ENCODE results near the gene RAP1GAP2.
"Not testable (repeated sequence)": the region's sequence is repeated elsewhere in the genome, so short reads cannot be mapped to it uniquely, and the experiment has no call there.

The RAP1GAP2 gene

DNA sequence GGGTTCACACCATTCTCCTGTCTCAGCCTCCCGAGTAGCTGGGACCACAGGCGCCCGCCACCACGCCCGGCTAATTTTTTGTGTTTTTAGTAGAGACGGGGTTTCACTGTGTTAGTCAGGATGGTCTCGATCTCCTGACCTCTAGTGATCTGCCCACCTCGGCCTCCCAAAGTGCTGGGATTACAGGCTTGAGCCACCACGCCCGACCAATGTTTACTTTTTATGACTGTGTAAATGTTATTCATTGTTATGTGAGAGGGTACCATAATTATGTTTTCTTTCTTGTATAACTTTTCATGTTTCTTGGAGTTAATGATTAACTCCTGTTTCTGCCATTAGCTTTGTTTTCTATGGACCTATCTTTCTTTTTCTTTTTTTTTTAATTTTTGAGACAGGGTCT is 94.5 kb downstream of the RAP1GAP2 start:
- DNase-seq: not testable (repeated sequence)

DNA sequence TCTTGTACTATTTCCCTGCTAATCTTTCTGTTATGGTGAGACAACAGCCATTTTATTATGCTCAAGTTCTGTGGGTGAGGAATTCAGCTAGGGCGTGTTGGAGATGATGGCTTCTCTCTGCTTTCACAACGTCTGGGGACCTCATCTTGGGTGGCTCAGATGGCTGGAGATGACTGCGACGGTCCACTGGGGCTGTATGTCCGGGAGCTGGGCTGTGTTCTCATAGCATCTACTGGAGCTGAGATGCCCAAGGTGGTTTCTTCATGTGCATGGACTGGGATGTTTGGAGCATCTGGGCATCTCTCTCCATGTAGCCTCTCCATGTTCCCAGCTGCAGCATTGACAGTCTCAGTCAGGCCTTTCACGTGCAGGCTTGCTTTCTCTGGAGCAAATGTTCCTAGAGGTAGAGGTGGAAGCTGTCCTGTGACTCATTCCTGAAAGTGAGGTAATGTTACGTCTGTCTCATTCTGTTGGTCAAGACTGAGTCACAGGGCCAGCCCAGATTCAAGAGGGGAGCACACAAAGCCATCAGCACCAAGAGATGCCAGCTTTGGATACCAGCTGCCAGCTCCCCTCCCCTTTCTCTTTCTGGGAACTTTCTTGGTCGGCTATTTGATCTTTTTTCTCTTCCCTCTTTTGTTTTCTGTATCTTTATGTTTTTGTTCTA is 96.2 kb downstream of the RAP1GAP2 start:
- no peak for DNase-seq

DNA sequence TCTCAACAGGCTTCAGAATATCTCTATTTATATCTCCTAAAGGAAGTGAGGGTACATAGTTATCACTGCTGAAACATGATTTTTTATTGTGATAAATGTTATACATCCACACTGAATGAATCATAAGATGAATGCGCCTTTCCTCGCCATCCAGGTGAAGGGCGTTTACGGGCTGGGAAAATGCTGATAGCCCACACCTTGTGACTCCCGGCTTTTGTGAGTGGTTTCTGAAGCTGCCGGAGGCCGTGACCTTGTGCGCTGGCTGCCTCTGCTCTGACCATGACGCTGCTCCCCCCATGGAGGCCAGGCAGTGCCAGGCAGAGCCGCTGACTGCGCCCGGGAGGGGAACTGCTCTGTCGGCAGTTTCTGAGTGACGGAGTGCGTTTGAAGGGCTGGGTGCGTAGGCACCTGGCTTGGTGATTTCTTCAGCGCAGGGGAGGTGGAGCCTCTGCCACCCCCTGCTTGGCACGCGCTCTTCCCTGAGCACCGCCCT is 97.2 kb downstream of the RAP1GAP2 start:
- DNase-seq: no peak

DNA sequence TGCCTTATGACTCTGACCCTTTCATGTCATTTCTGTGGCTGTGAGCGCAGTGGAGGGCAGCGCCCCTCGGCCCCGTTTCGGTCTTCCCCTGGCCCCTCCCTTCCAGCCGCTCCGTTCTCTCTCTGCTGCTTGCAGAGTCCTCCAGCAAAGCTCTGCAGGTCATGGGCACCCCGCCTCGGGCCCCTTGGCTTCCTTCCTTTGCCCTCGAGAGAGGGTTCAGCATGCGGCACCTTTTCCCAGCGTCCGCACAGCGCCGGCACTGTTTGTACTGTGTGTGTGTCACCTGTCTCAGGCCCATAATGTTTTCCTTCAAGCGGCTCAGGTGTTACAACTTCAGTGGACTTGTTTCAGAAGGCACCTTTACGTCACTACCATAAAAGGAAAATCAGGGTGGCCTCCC is 98.5 kb downstream of the RAP1GAP2 start:
- DNase-seq: no peak

DNA sequence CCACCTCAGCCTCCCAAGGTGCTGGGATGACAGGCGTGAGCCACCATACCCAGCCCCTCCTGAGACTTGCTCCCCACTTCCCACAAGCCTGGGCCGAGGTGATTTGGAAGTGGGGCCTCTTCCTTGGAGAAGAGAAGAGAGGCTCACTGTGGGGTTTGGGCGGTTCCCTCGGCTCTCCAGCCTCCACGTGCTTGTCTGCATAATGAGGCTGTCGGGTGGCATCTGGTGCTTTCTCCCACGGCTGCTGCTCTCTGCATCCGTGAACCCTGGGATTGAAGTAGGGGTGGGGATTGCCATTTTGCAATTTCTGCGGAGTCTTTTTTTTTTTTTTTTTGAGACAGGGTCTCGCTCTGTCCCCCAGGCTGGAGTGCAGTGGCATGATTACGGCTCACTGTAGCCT is 101.4 kb downstream of the RAP1GAP2 start:
- no peak for DNase-seq

DNA sequence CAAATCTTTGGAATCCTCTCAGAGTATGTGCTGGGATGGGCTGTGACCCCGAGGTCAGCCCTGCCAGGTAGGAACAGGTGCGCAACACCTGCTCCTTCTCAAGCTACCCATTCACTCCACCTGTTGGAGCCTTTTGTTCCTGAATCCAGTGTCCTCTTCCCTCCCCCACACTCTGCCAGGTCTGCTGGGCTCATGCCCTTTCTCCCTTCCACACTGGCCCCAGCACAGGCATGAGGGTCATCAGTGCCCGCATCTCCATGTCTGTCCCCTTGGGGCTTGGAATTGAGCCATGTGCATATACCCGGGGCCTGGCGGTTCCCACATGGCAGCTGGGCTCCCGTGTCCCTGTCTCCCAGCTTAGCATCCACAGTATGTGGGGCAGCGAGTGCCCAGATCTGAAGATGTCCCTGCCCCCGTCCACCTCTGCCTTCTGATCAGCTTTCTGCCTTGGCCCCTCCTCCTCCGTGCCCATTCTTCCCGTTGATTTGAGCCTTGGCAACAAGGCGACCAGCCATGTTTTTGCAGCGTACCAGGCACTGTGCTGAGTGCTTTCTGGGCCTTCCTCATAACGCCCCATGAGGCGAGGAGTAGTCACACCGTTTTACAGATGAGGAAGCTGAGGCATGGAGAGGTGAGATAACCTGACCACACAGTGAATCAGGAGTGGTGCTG is 102.2 kb downstream of the RAP1GAP2 start:
- no peak for DNase-seq

DNA sequence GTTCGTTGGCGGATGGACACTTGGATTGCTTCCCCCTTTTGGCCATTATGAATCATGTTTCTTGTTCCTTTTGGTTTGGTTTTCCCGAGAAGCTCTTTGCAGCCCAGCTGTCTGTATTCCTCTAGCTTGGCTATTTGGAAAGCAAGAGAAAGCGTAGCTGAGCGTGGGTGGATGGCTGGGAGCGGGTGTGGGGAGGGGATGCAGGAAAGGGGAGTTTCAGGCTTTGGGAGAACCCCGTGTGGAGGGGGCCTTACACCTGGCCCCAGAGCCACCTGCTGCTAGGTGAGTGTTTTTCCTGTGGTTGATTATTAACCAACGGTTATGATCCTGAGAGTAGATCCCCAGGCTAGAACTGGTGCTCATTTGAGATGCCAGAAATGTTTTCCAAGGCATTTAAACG is 103.7 kb downstream of the RAP1GAP2 start:
- no peak for DNase-seq

DNA sequence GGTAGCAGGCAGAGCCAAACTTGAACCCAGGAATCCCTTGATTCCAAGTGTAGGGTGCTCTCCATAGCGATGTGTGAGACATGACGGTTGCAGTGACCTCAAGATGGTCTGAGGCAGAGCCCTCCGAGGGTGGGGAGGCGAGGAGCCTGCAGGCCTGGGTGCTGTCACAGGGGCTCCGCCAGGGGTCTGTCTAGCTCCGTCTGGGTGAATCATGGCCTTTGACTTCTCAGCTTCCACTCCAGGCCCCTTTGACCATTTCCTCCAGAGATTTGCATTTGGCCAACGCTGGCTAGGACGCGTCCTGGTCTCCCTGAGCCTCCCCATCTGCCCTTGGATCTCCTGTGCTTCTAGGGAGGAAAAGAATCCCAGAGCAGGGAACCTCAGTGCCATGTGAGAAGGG is 104.6 kb downstream of the RAP1GAP2 start:
- DNase-seq: no peak

DNA sequence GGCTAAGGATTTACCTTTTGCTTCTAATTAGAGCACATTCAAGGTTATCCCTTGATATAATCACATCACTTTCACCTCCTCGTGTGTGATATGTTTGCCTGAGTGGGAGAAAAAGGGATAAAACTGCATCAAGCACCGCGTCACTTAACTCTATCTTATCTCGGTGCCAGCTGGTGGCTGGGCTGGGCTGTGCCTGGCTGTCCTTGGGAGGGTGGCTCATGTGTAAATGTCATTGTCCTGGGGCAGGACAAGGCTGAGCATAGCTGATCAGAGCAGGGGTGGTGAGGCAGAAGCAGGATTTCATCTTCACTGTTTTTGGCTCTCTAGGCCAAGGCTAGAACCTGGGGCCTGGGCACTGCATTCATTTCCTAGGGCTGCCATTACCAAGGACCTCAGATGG is 105.3 kb downstream of the RAP1GAP2 start:
- DNase-seq: no peak

DNA sequence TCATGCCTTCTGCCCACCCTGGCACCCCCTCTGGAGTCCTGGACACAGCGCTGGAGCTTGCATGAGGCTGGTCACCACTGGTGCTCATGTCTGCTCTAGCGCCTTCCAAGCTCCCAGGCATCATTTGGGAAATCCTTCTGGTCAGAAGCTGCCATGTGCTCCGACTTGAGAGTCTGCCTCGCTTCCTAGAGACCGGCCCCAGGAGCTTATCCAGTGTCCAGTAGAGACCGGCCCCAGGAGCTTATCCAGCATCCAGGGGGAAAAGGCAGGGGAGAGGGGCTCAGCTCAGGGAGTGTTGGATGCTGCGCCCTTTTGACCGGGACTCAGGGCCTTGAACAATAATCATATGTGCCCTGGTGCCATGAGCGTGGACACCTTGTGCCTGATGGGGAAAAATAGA is 106.3 kb downstream of the RAP1GAP2 start:
- no peak for DNase-seq

DNA sequence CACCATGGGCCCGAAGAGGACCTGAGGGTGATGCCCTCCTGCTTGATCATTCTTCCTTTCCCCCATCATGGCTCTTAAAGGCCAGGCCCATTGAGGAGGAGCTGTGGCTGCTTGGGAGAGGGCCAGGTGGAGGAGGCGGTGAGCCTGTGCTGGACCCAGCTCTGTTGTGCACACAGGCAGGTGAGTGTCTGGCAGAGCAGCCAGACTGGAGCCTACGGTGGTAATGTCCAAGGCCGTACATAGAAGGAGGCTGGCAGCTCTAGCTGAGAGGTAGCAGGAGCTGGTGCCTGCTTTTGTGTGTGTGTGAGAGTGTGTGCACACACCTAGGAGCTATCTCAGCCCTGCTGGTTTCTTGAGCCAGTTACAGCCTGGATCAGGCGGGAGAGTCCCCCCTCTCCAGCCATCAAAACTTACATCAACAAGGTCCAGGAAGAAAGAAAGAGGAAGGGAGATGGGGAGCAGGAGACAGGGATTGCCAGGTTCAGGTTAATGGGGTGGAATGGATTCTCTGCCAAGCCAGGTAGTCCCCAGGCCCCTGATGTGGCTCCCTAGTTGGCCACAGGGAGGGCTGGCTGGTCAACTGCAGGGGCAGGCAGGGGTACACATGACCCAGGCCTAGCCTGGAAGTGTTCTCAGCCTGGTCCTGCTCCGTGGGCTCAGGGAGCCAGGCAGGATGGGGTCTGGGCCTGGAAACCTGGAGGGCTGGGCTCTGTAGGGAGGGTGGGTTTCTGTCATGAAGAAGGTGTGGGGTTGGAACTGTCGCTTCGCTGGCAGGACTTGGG is 107.1 kb downstream of the RAP1GAP2 start:
- DNase-seq: no peak

DNA sequence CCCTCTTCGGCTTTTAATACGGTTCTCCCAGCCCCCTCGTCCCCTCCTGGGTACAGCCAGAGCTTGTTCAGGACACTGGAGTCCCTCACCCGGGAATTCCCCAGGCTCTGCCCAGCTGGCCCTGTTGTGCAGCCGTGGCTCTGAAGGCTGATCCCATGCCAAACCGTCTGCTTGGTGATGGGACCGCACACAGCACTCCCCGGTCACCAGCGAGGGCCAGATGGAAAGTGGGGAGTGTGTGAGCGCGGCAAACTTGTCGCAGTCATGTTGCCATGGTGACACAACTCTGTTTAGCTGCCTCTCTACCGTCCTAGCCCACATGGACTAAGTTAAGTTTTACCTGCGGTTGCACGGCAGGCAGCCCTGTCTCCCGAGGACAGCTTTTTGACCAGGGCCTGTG is 107.9 kb downstream of the RAP1GAP2 start:
- DNase-seq: no peak

DNA sequence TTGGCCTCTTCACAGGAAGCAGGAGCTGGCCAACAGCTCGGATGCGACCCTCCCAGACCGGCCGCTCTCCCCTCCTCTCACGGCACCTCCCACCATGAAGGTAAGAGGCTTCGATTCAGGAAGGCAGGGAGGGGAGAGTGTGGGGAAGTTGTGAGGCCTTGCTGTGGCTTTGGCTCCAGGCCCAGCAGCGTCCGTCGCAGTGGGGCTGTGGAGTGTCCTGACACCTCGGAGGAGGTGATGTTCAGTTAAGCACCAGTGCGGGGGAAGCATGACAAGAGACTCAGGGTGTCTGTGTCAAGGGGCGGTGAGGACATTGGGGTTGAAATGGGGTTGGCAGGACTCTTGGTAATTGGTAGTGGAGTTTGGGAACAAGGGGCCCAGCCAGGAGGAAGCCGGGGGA is 109.0 kb downstream of the RAP1GAP2 start:
- DNase-seq: no peak

DNA sequence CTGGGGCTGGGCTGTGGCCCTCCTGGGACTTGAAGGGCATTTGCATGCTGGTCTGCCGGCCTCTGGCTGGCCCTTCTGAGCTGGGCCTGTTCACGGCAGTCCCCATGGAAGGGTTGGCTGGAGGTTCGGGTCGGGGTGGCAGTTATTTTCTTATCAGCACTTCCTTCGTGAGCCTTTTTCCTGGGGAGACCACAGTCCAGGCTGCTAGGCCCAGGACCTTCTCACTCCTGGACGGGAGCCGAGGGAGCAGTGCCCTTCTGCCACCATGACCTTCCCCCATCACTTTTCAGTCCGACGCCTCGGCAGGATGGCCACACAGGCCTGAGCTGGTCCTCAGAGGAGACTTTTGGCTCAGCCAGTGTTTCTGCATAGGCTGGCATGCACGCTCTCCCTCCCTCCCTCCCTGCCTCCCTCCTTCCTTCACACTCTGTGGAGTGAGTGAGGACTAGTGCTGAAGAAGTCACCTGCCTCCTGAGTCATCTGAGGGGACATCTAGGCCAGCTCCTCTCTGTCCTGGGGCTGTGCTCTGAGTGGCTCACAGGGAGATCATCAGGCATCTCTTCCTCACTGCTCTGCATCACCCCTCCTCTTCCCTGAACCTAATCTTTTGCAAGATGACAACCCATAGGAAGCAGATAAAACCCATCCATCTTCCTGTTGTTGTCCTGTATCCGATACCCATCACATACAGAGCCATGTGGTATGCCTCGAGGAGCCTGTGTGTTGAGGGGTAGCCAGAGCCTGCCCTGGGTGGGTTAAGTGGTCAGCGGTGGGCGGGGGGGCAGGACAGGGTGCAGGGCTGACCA is 109.7 kb downstream of the RAP1GAP2 start:
- DNase-seq: no peak

DNA sequence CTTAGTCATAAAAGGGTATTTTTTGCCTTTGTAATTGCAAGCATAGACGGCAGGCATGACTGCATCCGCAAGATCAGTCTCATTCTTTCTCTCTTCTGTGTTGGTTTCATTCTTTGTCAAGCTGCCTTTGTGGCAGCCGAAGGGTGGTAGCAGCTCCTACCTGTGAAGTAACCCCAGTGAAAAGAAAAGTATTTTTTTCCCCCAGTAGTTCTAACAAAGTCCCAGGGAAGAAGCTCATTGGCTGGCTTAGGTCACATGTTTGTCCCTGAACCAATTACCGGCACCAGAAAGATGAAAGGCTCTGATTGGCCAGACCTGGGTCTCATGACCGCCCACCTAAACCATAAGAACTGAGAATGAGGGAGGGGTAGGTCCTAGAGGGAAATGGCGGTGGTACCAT is 110.7 kb downstream of the RAP1GAP2 start:
- no peak for DNase-seq

DNA sequence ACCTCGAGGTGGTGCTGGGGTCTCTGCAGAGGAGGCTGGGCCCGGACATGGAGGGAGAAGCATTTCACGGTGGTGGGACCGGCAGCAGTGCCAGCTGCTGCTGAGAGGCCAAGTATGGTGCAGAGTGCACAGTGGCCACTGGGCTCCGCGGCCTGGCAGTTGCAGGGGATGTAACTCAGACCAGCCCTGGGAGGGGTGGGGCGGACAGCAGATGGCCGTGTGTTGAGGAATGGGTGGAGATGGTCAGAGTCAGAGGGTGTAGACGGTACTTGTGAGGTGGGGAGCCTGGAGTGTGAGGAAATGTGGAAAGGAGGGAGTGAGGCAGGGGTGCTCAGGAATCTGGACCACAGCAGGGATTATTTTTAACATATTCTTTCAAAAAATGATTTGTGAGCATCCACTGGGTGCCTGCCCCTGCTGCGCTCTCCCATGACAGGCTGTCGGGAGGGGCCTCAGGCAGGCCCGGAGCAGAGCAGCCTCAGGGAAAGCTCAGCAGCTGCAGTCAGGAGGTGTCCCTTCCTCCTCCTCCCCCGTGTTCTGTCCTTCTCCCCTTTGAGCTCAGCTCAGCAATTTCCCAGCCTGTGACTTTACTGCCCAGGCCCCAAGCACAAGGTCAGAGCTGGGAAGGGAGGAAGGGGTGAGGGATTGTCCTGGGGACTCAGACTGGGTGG is 113.1 kb downstream of the RAP1GAP2 start:
- no peak for DNase-seq

DNA sequence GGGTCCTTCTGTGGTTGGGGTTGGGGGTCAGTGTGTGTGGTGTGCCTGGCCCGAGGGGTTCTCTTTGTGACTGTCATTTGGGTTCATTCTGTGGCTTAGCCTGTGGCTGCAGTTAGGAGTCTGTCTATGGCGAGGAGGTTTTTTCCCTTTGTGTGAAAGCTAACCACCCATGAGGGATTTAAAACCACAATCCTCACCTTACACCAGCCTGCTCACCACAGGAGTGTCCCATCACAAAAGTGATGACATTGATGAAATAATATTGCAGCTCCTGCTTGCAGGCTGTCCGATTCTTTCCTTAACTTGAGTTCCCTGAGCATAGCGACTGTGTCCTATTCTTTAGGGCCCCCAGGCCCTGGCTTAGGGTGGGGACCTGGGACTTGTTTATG is 113.6 kb downstream of the RAP1GAP2 start:
- no peak for DNase-seq

DNA sequence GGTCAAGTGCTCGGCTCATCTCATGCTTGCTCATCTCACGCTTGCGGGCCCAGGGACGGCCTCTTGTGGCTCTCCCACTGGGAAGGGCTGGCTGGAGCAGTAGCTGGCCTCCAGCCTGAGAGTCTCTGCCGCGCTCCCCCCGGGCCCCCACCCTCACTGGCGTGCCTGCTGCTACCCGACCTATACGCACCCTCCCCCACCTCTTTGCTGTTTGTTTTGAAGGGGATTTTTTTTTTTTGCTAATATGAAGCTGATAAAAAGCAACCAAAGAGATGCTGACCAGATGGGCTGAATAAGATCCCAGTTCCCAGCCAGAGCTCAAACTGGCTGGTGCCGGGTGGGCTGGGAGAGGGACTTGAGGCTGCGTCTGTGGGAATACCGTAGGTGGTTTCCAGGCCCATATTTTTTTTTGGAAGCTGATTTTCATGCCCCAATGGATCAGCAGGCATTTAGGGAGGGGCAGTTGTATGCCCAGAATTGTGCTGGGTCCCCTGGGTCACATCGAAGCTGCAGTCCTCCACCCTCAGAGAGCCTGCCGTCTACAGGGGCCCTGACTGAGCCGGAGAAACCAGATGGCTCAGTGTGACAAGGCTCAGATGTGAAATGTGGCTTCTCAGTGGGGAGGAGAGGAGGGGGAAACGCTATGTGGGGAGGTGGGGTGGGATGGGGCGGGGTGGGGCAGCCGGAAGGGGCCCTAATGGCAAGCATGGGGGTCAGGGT is 115.0 kb downstream of the RAP1GAP2 start:
- no peak for DNase-seq

DNA sequence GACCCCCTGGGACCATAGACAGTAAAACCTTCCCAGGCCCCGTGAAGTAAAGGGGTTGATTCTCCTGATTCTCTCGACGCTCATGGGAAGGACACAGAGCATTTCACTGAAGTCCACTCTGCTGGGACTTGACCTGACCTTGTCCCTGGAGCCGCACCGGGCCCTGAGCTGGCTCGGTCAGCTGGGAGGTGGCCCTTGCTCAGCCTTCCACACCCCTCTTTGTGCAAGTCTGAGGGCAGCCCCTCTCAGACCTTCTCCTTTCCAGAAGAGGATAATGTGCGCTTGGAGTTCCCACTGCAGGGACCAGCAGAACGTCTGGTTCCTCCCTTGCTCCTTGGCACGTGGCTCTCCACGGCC is 115.5 kb downstream of the RAP1GAP2 start:
- DNase-seq: no peak

DNA sequence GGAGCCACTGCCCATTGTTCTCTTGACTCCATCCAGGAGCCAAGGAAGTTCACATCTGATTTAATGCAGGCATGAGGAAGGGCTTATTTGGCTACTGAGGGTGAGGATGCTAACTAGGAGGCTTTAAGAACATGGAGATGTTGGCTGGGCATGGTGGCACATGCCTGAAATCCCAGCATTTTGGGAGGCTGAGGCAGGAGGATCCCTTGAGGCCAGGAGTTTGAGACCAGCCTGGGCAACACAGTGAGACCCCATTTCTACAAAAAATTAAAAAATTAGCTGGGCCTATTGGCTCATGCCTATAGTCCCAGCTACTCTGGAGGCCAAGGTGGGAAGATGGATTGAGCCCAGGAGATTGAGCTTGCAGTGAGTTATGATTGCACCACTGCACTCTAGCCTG is 116.5 kb downstream of the RAP1GAP2 start:
- no peak for DNase-seq

DNA sequence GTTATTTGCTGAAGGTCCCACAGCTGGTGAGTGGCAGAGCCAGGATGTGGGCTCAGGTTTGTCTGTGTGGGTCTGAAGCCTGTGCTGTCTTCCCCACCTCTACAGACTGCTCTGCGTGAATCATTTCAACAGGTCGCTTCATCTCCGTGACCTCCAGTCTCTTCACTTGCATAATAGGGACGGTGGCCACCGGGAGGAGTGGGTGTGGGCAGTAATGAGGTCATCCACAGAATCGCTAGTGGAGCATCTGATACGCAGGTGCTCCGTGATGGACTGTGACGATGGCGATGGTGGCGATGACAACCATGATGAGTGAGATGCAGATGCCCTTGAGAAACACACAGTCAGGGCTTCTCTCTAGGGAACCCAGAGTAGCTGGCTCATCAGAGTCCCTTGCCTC is 120.2 kb downstream of the RAP1GAP2 start:
- DNase-seq: no peak

DNA sequence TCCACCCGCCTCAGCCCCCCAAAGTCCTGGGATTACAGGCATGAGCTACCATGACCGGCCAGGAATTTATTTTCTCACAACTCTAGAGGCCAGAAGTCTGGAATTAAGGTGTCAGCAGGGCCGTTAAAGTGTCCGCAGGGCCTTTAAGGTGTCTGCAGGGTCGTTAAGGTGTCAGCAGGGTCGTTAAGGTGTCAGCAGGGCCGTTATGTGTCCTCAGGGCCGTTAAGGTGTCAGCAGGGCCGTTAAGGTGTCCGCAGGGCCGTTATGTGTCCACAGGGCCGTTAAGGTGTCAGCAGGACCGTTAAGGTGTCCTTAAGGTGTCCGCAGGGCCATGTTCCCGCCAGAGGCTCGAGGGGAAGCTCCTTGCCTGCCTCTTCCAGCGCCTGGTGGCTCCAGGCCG is 125.2 kb downstream of the RAP1GAP2 start:
- DNase-seq: no peak
